WI38 (cell line): ENCODE results near the gene UVRAG.

ENCODE experiments used
- H3K4me3 ChIP-seq: 2 replicates; pipeline ENCODE4 v1.5.1; 2011; ENCODE audit warnings: low read depth, mild to moderate bottlenecking, control low read depth, low read length
- CTCF ChIP-seq: IDR thresholded peaks from 2 replicates; pipeline ENCODE4 v1.5.1; 2012; ENCODE audit warnings: low read depth, mild to moderate bottlenecking, control low read depth, low read length

UVRAG gene

GRCh38 chr11:76152086-76152681 is 337.2 kb downstream of the UVRAG start:
- peak; percentile 76 for TF ChIP-seq CTCF
- H3K4me3 ChIP-seq: peak overlapping the region; percentile 17; the same call in 1 of the 2 replicates

- no peak overlapping the region for H3K4me3 ChIP-seq
- TF ChIP-seq CTCF: no peak
Measured at GRCh38 chr11:76152741-76153570, 337.9 kb downstream of the UVRAG start.

DNA sequence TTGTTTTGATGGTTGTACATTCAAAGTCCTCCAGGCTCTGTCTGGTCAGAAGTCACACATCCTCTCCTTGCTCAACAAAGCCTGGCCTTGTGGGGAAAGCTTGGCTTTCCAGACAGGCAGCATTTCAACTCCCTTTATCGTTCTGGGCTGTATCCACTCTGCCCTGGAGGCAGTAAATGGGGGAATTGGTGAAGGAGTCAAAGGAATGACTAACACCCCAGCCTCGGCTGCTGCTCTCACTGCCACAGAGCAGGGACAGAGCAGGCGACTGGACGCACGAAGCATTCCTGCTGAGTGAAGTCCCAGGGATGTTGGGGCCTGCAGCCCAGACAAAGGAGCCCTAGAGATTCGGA is 338.5 kb downstream of the UVRAG start:
- TF ChIP-seq CTCF: no peak
- H3K4me3 ChIP-seq: no peak overlapping the region

DNA sequence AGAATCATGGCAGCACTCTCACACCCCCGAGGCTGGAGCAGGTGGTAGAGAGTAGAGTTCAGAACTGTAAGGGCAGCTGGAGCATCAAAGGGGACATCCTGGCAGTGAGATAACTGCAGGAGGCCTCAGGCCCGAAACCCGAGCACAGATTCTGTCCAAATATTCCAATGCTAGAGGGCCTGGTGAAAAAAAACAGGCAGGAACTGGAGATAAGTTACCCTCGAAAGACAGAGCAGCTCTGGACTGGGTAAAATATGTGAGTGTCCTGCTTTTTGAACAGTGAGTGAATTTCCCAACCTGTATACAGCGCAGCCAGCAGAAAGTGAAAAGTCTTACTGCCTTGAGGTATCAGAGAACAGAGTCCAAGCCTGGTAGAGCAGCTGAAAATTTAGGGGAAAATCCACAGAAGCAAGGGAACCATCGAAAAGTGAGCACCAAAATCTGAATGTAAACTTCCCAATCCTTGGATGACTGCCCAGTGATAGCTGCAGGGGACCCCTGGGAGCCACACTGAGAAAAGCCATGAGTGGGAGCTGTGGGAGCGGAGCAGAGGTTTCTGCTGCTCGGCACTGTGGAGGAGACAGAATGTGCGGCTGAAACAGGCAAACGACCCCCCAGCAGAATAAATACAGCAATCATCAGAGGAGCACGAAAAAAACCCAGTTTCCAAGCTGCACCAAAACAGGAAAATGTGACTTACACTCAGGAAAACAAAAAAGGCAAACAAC is 340.7 kb downstream of the UVRAG start:
- H3K4me3 ChIP-seq: no peak overlapping the region
- no peak for TF ChIP-seq CTCF

DNA sequence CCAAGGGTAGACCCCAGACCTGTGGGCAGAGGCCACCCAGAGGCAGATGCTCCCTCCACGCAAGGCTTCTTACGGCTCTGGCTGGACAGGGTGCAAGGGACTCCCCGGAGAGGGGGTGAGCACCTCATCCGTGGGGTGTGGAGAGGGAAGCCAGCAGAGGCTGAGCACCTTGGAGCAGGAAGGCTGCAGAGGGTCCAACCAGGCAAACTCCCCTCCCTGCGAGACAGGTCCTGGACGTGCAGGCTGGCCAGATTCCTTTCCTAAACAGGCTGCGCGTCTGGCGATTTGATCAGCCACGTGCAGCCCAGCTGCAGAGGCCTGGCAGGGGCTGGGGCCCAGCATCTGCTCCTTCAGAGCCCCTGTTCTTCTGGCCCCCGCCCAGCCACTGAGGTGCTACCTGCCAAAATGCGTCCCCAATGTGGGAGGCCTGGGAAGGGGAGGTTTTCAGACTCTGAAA is 342.0 kb downstream of the UVRAG start:
- no peak for TF ChIP-seq CTCF
- no peak overlapping the region for H3K4me3 ChIP-seq

DNA sequence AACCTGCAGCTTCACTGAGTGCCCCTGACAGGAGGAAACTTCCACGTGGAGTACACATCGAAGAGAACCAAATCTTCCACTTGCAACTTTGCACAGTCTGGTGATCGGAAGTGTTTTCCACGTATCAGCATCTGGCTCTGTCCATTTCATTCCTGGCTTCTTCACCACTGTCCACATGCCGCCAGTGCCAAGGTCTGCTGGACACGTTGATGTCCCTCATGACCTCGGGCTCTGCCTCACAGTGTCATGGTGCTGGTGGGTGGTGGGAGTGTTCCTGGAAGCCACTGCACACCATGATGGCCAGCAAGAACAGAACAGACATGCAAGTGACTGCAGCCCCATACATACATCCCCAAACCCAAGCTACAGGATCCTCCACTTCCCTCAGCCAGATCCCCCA is 342.9 kb downstream of the UVRAG start:
- no peak for TF ChIP-seq CTCF
- H3K4me3 ChIP-seq: no peak overlapping the region
